Left hindlimb (tissue), 1 donor: Measurements from ENCODE around the gene TFAP2E.

Experiments used
- DNase-seq: peaks from one replicate; pipeline ENCODE4 v3.0.0-alpha.2; 2018

The TFAP2E gene

GRCh38 chr1:35599411-35599810, 26.3 kb downstream of the TFAP2E start:
- DNase-seq: no peak

GRCh38 chr1:35600593-35600992, 27.5 kb downstream of the TFAP2E start:
- no peak for DNase-seq

GRCh38 chr1:35603468-35603867, 30.4 kb downstream of the TFAP2E start:
- no peak for DNase-seq

GRCh38 chr1:35603941-35604340, 30.8 kb downstream of the TFAP2E start:
- no peak for DNase-seq

GRCh38 chr1:35605071-35605866, 32.2 kb downstream of the TFAP2E start:
- no peak for DNase-seq

GRCh38 chr1:35605867-35606182, 32.7 kb downstream of the TFAP2E start:
- no peak for DNase-seq

- DNase-seq: no peak
These were observed 38.5 kb downstream of the TFAP2E start for GRCh38 chr1:35611655-35612054.

GRCh38 chr1:35615440-35615839, 42.3 kb downstream of the TFAP2E start:
- no peak for DNase-seq

GRCh38 chr1:35619237-35620121, 46.4 kb downstream of the TFAP2E start:
- no peak for DNase-seq

GRCh38 chr1:35622510-35623178, 49.5 kb downstream of the TFAP2E start:
- no peak for DNase-seq

GRCh38 chr1:35623832-35624231, 50.7 kb downstream of the TFAP2E start:
- DNase-seq: no peak

- no peak for DNase-seq
These were observed 55.9 kb downstream of the TFAP2E start for GRCh38 chr1:35629051-35629450.

GRCh38 chr1:35631396-35631795, 58.3 kb downstream of the TFAP2E start:
- DNase-seq: no peak

GRCh38 chr1:35633547-35633946, 60.4 kb downstream of the TFAP2E start:
- no peak for DNase-seq

- DNase-seq: no peak
These were observed 64.3 kb downstream of the TFAP2E start for GRCh38 chr1:35637401-35637809.

- no peak for DNase-seq
These were observed 67.5 kb downstream of the TFAP2E start for GRCh38 chr1:35640380-35641232.

- DNase-seq: peak; percentile 96
These were observed 68.2 kb downstream of the TFAP2E start, which contains the start of gene PSMB2 for GRCh38 chr1:35641233-35641866. Gene PSMB2 (minus strand): TSS chr1:35641526. CDS start chr1:35641432, 94 bp downstream.

GRCh38 chr1:35642471-35642955, 69.4 kb downstream of the TFAP2E start:
- no peak for DNase-seq

GRCh38 chr1:35644204-35644603, 71.1 kb downstream of the TFAP2E start:
- DNase-seq: no peak
